IPS-NIHi11 (cell line): ENCODE data around the gene HCFC1R1.
"Not testable (repeated sequence)": the region's sequence is repeated elsewhere in the genome, so short reads cannot be mapped to it uniquely, and the experiment has no call there.

ENCODE experiments used
- DNase-seq: peaks from one replicate; pipeline ENCODE4 v3.0.0; 2012; ENCODE audit warnings: mixed read lengths, low spot score

Gene HCFC1R1

GRCh38 chr16:3023669-3024478 is at the start of gene HCFC1R1, which contains the start of gene THOC6:
Gene HCFC1R1 (minus strand): TSS chr16:3023942. CDS start chr16:3023941, 1 bp downstream.
Gene THOC6 (plus strand): TSS chr16:3024035. CDS start chr16:3024327, 292 bp downstream.
- peak; percentile 62 for DNase-seq

GRCh38 chr16:3073448-3073847 is 49.7 kb upstream of the HCFC1R1 start:
- no peak for DNase-seq

GRCh38 chr16:3072576-3073263 is 49.0 kb upstream of the HCFC1R1 start:
- peak; percentile 24 for DNase-seq

- DNase-seq = not testable (repeated sequence)
Observed at GRCh38 chr16:3072148-3072547, 48.4 kb upstream of the HCFC1R1 start.

- DNase-seq = no peak
Observed at GRCh38 chr16:3071655-3072054, 47.9 kb upstream of the HCFC1R1 start.

- DNase-seq = no peak
Observed at GRCh38 chr16:3070608-3071111, 46.9 kb upstream of the HCFC1R1 start.

- DNase-seq = not testable (repeated sequence)
Observed at GRCh38 chr16:3069146-3069545, 45.4 kb upstream of the HCFC1R1 start.

- no peak for DNase-seq
Observed at GRCh38 chr16:3068487-3068886, 44.7 kb upstream of the HCFC1R1 start.

GRCh38 chr16:3066440-3066748 is 42.7 kb upstream of the HCFC1R1 start:
- no peak for DNase-seq

GRCh38 chr16:3065742-3066439 is 42.1 kb upstream of the HCFC1R1 start:
- peak; percentile 7 for DNase-seq

- DNase-seq = peak; percentile 36
Observed at GRCh38 chr16:3065069-3065741, 41.5 kb upstream of the HCFC1R1 start, which contains the start of gene IL32. Gene IL32 (plus strand): TSS chr16:3065640. CDS start chr16:3065812, 172 bp downstream.

- peak; percentile 9 for DNase-seq
Observed at GRCh38 chr16:3063625-3064386, 40.1 kb upstream of the HCFC1R1 start.

GRCh38 chr16:3062553-3062952 is 38.8 kb upstream of the HCFC1R1 start:
- DNase-seq = no peak

- DNase-seq = no peak
Observed at GRCh38 chr16:3060339-3061127, 36.8 kb upstream of the HCFC1R1 start.

GRCh38 chr16:3059723-3060242 is 36.0 kb upstream of the HCFC1R1 start:
- no peak for DNase-seq

GRCh38 chr16:3059041-3059722 is 35.4 kb upstream of the HCFC1R1 start:
- peak; percentile 97 for DNase-seq

- peak; percentile 75 for DNase-seq
Observed at GRCh38 chr16:3058139-3059030, 34.6 kb upstream of the HCFC1R1 start.
